ENCODE measurements around the gene PPIF.

DNA sequence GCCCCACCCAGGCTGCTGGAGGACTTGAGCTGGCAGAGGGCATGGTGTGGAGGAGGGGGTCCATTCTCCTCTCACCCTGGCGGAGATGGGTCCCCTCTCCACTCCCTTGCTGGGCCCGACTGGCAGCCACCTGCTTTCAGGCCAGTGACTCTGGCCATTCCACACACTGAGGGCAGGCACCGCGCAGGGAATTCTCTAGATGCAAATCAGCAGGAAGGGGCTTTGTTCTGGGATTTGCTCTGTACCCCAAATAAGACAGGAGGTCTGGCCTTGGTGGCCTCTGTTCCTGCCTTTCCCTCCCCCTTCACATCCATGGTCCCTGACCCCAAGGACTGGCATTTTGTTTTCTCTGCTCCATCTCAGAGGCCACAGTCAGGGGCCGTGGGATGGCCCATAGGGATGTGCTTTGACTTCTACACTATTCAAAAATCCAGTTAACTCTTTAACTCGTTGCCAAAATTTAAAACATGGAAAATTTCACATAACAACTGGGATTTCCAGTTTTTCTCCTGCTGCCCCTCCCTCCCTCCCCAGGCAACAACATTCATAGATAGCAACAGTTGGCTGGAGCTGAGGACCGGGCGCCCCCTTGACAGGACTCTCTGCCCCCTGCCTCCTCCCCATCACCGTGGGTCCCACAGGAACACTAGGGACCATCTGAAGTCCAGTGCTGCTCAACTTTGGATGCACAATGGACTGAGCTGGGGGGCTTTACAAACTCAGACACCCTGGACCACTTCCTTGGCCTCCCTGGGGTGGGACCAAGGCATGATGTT lies 33.9 kb downstream of the PPIF start:
- TF ChIP-seq, protein P1, sequence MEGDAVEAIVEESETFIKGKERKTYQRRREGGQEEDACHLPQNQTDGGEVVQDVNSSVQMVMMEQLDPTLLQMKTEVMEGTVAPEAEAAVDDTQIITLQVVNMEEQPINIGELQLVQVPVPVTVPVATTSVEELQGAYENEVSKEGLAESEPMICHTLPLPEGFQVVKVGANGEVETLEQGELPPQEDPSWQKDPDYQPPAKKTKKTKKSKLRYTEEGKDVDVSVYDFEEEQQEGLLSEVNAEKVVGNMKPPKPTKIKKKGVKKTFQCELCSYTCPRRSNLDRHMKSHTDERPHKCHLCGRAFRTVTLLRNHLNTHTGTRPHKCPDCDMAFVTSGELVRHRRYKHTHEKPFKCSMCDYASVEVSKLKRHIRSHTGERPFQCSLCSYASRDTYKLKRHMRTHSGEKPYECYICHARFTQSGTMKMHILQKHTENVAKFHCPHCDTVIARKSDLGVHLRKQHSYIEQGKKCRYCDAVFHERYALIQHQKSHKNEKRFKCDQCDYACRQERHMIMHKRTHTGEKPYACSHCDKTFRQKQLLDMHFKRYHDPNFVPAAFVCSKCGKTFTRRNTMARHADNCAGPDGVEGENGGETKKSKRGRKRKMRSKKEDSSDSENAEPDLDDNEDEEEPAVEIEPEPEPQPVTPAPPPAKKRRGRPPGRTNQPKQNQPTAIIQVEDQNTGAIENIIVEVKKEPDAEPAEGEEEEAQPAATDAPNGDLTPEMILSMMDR (IDR thresholded peaks at IDR 0.05), result no peak
- TF ChIP-seq EP300 (IDR thresholded peaks at IDR 0.05), result no peak
- TF ChIP-seq POLR2AphosphoS5 (IDR thresholded peaks at IDR 0.05), result no peak
- TF ChIP-seq POLR2A (IDR thresholded peaks at IDR 0.05), result no peak
